ENCODE results near the gene UNC5B.
A peak's percentile ranks its signal among the peaks of the same experiment; 100 is the strongest.

UNC5B gene

DNA sequence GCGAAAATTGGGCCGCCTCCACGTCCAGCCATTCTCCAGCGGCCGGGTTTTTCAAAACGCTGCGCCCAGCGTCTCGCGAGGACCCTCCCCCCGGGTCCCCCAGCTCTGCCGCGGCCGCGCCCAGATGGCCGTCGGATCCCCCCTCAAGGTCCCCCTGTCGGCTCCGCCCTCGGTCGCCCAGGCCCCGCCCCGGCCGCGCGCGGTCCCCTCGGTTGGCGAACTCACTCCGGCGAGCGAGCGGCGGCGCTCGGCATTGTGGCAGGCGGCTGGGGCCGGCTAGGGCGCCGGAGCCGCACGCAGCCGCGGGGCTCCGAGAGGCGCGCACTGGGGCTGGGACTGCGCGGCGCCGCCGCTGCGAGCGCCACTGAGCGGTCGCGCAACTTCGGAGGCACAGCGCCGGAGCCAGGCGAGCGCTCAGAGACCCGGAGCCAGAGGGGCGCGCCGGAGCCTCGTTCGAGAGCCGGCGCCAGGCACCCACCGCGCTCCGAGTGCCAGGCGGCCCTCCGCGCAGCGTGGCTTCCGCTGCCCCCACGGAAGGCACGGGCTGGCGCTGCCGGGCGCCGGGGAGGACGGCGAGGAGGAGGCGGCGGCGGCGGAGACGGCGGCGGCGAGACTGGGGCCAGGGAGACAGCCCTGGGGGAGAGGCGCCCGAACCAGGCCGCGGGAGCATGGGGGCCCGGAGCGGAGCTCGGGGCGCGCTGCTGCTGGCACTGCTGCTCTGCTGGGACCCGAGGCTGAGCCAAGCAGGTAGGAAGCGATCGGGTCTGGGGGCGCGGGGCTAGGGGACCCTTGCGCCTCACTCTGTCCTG, at the start of gene UNC5B:
Gene UNC5B, plus strand, starts transcription at position 253 of the 809 bp plus-strand sequence. Its CDS starts 416 bp downstream, at position 669.
- peak; percentile 74 for DNase-seq

- no peak for DNase-seq
These were observed 38.9 kb upstream of the UNC5B start for GRCh38 chr10:71173466-71173865.

DNA sequence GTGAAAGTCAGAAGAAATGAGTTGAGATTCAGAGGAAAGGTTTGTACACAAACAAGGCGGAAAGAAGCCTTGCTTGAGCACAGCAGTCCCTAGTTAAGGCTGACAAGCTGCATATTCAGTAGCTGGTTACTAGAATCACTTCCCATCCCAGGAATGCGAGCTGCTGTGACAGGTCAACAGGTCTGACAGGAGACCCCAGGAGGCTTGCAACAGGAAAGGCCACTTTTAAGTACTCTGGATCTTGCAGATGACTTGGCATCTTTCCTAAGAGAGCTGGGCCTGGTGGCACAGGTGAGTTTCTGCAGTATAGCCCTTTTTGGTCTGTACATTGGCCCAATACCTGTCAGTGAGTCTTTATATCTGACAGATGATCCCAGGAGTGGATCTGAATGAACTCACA, 35.7 kb upstream of the UNC5B start:
- DNase-seq = no peak

GRCh38 chr10:71177651-71178199, 34.6 kb upstream of the UNC5B start:
- no peak for DNase-seq

GRCh38 chr10:71178880-71179279, 33.5 kb upstream of the UNC5B start:
- no peak for DNase-seq

- no peak for DNase-seq
These were observed 33.0 kb upstream of the UNC5B start for GRCh38 chr10:71179382-71179781.

DNA sequence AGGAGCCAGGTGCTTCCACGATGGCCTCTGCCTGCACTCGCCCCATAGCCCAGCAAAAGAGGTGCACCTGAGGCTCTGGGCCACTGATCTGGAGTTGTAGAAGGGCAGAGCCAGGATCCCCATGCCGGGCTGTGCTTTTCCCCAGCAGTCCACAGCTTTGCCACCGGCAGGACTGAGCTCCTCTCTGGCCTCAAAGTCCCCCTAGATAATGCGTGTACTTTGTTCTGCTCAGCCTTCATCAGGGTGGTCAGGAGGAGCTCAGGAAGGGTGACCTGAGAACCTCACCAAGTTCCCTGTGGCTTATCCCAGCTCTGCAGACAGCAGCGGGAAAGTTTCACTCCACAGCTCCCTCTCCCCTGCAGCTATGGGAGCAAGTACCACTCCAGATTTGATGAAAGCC, 27.9 kb upstream of the UNC5B start:
- no peak for DNase-seq

DNA sequence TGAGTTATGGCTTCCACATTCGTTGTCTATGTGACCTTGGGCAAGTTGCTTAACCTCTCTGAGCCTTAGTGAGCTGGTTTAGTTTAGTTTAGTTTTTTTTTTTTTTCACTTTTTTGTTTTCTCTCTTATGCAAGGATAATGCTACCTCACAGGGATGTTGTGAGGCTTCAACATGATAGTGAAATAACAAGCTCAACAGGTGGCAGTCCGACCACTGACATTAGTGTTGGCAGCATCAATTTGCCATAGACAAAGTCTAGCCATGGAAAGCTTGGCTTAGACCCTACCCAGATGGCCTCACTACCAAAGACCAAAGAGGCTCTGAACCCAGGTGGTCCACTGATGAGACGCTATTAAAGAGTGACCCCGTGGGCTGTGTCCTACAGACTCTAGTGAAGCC, 27.2 kb upstream of the UNC5B start:
- DNase-seq = no peak

- no peak for DNase-seq
These were observed 25.2 kb upstream of the UNC5B start for GRCh38 chr10:71187197-71187596.

- no peak for DNase-seq
These were observed 24.8 kb upstream of the UNC5B start for GRCh38 chr10:71187600-71187999.

- no peak for DNase-seq
These were observed 24.2 kb upstream of the UNC5B start for GRCh38 chr10:71188201-71188600.

DNA sequence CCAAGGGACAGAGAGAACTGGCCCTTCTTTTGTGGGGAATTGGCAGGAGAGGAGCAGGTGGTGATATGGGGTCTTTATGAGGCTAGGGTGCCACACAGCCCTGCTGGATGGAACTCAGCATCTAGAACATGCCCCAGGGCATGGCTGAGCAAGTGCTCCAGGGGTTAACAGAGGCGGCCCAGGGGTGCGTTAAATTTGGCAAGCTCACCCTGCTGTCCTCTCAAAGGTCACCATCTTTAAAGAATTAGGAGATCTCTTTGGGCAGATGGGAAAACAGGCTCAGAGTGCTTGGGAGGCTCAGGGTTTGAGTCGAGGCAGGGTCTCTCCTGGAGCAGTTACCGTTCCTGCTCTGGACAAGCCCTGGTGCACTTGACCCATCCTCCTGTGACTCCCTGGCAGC, 21.4 kb upstream of the UNC5B start:
- DNase-seq = no peak

GRCh38 chr10:71191551-71192076, 20.8 kb upstream of the UNC5B start:
- no peak for DNase-seq

- DNase-seq = no peak
These were observed 18.9 kb upstream of the UNC5B start for GRCh38 chr10:71193516-71193915.

DNA sequence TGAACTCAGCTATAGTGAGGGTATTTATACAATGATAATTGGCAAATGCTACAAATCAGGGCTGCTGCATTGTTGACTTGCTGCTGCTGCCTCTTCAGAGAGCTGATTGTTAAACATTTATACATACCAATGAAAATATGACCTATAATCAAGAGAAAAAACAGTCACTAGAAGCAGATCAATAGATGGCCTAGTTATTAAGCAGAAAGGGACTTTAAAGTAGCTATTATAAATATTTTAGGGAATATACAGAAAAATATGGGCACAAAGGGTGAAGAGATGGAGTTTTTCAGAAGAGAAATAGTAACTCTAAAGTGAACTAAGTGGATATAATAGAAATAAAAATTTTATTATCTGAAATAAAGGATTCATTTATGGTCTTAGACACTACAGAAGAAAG, 14.4 kb upstream of the UNC5B start:
- DNase-seq = no peak

- no peak for DNase-seq
These were observed 10.5 kb upstream of the UNC5B start for GRCh38 chr10:71201849-71202248.

- DNase-seq = no peak
These were observed 10.1 kb upstream of the UNC5B start for GRCh38 chr10:71202314-71202713.

GRCh38 chr10:71203124-71203523, 9.2 kb upstream of the UNC5B start:
- no peak for DNase-seq

- DNase-seq = no peak
These were observed 8.7 kb upstream of the UNC5B start for GRCh38 chr10:71203716-71204115.

DNA sequence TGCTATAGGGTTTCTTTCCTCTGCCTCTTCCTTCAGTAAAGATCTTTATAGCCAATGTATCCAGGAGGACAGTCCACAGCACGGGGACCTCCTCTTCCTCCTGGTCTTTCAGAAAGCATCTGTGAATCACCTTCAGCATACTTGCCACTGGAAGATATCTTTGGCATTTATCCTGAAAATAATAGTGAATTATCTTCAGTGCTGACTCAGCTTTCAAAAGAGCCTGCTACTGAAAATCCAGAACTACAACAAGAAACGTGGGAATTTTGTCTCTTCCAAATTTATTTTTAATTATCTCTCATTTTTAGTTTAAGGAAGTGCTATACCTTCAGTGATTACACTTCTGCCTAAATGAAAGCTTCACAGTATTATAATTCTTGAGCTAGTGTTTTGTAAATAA, 7.6 kb upstream of the UNC5B start:
- no peak for DNase-seq

GRCh38 chr10:71205468-71205867, 6.9 kb upstream of the UNC5B start:
- DNase-seq = no peak

DNA sequence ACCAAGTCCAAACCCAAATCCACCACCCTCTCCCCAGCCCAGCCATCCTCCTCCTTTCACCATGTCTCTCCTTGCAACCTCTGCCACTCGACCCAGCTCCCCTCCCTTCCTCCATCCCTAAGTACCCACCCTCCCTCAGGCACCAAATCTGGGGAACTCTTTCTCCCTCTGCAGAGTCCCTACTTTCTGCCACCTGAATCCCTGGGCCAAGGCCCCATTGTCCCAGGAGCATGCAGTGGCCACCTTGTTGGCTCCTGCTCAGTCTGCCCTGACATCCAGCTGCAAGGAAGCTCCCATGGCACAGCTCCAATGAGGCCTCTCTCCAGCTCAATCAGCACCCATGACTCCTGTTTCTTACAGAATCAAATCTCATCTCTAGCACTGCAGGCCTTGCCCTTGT, 5.5 kb upstream of the UNC5B start:
- no peak for DNase-seq

GRCh38 chr10:71207578-71207977, 4.8 kb upstream of the UNC5B start:
- no peak for DNase-seq

GRCh38 chr10:71209352-71209715, 3.0 kb upstream of the UNC5B start:
- no peak for DNase-seq
